Measurements from ENCODE around the gene PDE4D.

DNA sequence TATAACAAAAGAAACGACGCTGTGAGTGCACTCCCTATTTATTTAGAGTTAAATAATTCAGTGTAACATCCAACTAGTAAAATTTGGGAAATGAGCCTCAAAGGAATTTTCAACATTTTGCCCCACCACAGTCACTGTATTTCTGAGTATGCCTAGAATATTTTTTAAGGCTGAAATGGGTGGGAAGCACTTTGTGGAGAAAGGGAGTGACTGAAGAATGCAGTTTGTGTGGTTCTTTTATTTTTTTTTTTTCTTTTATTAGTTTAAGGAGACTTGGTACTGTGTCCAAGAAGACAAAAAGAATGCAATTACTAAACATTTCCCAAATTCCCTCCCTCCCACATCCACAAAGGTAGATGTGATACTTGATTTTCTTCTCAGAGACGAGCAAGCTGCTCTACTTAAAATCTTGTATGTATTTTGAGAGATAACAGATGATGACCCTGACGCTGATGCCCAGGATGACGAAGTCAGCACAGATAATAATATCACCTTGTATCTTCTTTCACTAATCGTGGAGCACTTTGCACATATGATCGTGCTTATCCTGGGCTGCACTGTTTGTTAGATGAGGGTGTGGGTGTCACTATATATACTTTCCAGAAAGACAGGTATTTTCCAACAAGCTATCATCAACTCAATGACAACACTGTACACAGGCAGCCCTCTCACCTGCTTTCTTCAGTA is 724.3 kb downstream of the PDE4D start:
- TF ChIP-seq, protein P1, sequence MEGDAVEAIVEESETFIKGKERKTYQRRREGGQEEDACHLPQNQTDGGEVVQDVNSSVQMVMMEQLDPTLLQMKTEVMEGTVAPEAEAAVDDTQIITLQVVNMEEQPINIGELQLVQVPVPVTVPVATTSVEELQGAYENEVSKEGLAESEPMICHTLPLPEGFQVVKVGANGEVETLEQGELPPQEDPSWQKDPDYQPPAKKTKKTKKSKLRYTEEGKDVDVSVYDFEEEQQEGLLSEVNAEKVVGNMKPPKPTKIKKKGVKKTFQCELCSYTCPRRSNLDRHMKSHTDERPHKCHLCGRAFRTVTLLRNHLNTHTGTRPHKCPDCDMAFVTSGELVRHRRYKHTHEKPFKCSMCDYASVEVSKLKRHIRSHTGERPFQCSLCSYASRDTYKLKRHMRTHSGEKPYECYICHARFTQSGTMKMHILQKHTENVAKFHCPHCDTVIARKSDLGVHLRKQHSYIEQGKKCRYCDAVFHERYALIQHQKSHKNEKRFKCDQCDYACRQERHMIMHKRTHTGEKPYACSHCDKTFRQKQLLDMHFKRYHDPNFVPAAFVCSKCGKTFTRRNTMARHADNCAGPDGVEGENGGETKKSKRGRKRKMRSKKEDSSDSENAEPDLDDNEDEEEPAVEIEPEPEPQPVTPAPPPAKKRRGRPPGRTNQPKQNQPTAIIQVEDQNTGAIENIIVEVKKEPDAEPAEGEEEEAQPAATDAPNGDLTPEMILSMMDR (IDR thresholded peaks at IDR 0.05), result no peak
- no peak for TF ChIP-seq POLR2A (IDR thresholded peaks at IDR 0.05)

Data from tibial nerve (tissue), 3 donors.